K562 (cell line): Measurements from ENCODE around the gene NDC1. TPM values are rescaled to one million over a fixed set of nuclear protein-coding genes. Genes with fewer than 3 reads are reported as not detected.

Source experiments
- CHD1 ChIP-seq: fragments of 200-600 bp; sonication (generic); IDR thresholded peaks from one replicate; pipeline ENCODE4 v1.6.1; 2012; ENCODE audit warnings: mild to moderate bottlenecking, moderate library complexity, low read length, inconsistent platforms
- GABPB1 ChIP-seq: sonication (generic); formaldehyde crosslinking; IDR thresholded peaks from 2 replicates; pipeline ENCODE4 v1.8.0; 2022; ENCODE audit warnings: mild to moderate bottlenecking, missing genetic modification reagents
- MGA ChIP-seq: fragments of 450-650 bp; IDR thresholded peaks from 2 replicates; pipeline ENCODE4 v1.6.1; 2016; ENCODE audit warnings: mild to moderate bottlenecking, moderate library complexity
- ZNF79 ChIP-seq: fragments of 250-450 bp; sonication (Bioruptor Pico); IDR thresholded peaks from 2 replicates; pipeline ENCODE4 v1.4.0; 2020; ENCODE audit warnings: low read depth, mild to moderate bottlenecking, moderate library complexity
- polyA plus RNA-seq, 8 experiments: library from polyadenylated mRNA; depleted of rRNA in 4 of 8; stranded (reverse) in 5 of 8; unstranded in 3 of 8; fragments of >200 nt; fragmentation: Nextera tagmentation in 2 of 8; fragmentation: Illumina TruSeq in 1 of 8; extraction: Ambion mirVana in 2 of 8; extraction: Trizol in 1 of 8; gene quantifications; 2 replicates each; pipeline versions ENCODE4 v1.2.1 to v1.2.3, GENCODE V29; 2011 to 2014; ENCODE audit warnings: inconsistent platforms in 1 of 8, missing spikeins in 1 of 8
- total RNA-seq, 7 experiments: library from RNA; depleted of rRNA in 6 of 7; stranded (reverse); fragments of >200 nt in 6 of 7; fragmentation: Illumina TruSeq in 2 of 7; extraction: Trizol in 2 of 7; gene quantifications; 2 replicates each; pipeline versions ENCODE4 v1.2.1 to v1.2.3, GENCODE V29; 2011 to 2021; ENCODE audit warnings: low replicate concordance in 1 of 7

NDC1 gene
- total and polyA plus RNA-seq, 9 of the 15 experiments (the other 6 are each of a cell fraction or from before 2014, with no cell fraction given), result 26.9 to 102 (median 64.5) TPM

DNA sequence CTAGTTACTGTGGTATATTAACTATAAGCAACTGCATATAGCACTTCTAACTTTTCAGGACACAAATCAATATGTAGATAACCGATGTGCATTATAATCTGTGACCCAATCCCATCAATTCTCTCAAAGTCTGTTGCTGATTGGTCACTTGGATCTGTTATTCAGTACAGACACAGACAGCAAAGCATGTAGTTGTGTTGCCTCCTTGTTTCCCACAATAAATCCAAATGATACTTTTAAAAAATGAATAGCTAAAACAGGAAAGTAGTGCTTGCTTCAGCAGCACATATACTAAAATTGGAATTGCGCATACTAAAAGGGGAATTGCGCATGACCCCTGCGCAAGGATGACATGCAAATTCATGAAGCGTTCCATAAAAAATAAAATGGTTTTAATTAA is 28.1 kb downstream of the NDC1 start (continued):
- no peak for TF ChIP-seq MGA
- no peak for TF ChIP-seq ZNF79 (CRISPR knock-in tag)
- TF ChIP-seq GABPB1 (CRISPR knock-in tag), result no peak
- TF ChIP-seq CHD1, result no peak
